ENCODE results near the gene NXNL1.
"Not testable (repeated sequence)": the region's sequence is repeated elsewhere in the genome, so short reads cannot be mapped to it uniquely, and the experiment has no call there.

NXNL1 gene, protein sequence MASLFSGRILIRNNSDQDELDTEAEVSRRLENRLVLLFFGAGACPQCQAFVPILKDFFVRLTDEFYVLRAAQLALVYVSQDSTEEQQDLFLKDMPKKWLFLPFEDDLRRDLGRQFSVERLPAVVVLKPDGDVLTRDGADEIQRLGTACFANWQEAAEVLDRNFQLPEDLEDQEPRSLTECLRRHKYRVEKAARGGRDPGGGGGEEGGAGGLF

DNA sequence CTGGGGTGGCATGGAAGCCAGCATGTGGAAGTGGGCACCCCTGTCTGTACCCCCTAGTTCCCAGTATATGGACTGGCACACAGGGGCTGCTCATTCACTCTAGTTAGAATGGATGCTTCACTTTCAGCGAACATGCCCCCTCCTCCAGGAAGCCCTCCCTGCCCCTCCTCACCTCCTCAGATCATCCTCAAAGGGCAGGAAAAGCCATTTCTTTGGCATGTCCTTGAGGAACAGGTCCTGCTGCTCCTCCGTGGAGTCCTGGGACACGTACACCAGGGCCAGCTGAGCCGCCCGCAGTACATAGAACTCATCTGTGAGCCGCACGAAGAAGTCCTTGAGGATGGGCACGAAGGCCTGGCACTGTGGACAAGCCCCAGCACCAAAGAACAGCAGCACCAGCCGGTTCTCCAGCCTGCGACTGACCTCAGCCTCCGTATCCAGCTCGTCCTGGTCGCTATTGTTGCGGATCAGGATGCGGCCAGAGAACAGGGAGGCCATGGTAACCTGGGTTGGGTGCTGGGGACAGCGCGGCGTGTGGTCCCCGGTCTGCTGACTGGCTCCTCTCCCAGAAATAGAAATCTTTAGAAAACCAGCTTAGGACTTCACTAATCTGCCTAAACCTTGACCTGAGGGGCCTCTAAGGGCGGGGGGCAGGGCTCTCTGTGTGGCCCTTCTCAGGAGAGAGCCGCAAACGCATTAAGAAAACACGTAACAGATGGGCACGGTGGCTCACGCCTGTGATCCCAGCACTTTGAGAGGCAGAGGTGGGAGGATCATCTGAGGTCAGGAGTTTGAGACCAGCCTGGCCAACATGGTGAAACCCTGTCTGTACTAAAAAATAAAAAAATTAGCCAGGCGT lies at the start of gene NXNL1:
Gene NXNL1 (minus strand): TSS at position 555 of the 859 bp plus-strand sequence. CDS start 57 bp downstream, at position 498.
- TF ChIP-seq, protein P1, sequence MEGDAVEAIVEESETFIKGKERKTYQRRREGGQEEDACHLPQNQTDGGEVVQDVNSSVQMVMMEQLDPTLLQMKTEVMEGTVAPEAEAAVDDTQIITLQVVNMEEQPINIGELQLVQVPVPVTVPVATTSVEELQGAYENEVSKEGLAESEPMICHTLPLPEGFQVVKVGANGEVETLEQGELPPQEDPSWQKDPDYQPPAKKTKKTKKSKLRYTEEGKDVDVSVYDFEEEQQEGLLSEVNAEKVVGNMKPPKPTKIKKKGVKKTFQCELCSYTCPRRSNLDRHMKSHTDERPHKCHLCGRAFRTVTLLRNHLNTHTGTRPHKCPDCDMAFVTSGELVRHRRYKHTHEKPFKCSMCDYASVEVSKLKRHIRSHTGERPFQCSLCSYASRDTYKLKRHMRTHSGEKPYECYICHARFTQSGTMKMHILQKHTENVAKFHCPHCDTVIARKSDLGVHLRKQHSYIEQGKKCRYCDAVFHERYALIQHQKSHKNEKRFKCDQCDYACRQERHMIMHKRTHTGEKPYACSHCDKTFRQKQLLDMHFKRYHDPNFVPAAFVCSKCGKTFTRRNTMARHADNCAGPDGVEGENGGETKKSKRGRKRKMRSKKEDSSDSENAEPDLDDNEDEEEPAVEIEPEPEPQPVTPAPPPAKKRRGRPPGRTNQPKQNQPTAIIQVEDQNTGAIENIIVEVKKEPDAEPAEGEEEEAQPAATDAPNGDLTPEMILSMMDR (IDR thresholded peaks at IDR 0.05; ENCODE audit: borderline replicate concordance, insufficient read depth, low read depth, low read length): no peak

DNA sequence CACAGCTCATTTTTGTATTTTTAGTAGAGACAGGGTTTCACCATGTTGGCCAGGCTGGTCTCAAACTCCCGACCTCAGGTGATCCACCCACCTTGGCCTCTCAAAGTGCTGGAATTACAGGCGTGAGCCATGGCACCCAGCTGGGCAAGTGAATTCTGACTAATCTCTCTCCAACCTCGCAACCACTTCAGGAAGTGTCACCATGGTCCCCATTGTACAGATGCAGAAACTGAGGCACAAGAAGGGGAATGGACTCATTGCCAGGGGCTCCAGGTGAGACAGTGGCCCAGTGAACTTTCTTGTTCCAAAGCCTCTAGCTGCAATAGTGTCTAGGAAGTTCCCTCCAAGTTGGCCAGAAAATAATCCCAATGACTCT lies 47.8 kb upstream of the NXNL1 start:
- not testable (repeated sequence) for H3K4me3 ChIP-seq (ENCODE audit: low read depth, low read length)

More for the DNA sequence above, at the start of gene NXNL1:
- H3K4me3 ChIP-seq (ENCODE audit: low read depth, low read length): no peak within 1 kb of the TSS

- H3K4me3 ChIP-seq (ENCODE audit: low read depth, low read length): no peak overlapping the region
- TF ChIP-seq, protein P1 (IDR thresholded peaks at IDR 0.05; ENCODE audit: borderline replicate concordance, insufficient read depth, low read depth, low read length): no peak
Measured at GRCh38 chr19:17506745-17507144, 46.0 kb upstream of the NXNL1 start.

GRCh38 chr19:17505223-17505622 lies 44.5 kb upstream of the NXNL1 start:
- no peak overlapping the region for H3K4me3 ChIP-seq (ENCODE audit: low read depth, low read length)
- TF ChIP-seq, protein P1 (IDR thresholded peaks at IDR 0.05; ENCODE audit: borderline replicate concordance, insufficient read depth, low read depth, low read length): no peak

- no peak overlapping the region for H3K4me3 ChIP-seq (ENCODE audit: low read depth, low read length)
- TF ChIP-seq, protein P1 (IDR thresholded peaks at IDR 0.05; ENCODE audit: borderline replicate concordance, insufficient read depth, low read depth, low read length): no peak
Measured at GRCh38 chr19:17504456-17504855, 43.7 kb upstream of the NXNL1 start.

DNA sequence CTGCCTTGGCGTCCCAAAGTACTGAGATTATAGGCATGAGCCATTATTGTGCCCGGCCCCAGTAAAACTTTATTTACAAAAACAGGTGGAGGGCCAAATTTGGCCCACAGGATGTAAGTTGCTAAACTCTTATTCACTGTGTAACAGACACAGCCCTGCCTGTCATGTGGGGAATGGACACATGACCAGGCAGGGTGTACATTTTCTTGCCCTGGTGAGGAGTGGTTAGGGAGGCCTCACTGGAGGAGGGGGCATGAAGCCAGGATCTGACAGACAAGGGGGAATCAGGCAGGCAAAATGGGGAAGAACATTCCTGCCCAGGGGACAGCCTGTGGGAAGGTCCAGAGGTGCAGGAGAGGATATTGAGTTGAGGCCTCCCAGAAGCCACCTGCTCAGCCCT lies 43.3 kb upstream of the NXNL1 start:
- TF ChIP-seq, protein P1 (IDR thresholded peaks at IDR 0.05; ENCODE audit: borderline replicate concordance, insufficient read depth, low read depth, low read length): no peak
- no peak overlapping the region for H3K4me3 ChIP-seq (ENCODE audit: low read depth, low read length)

DNA sequence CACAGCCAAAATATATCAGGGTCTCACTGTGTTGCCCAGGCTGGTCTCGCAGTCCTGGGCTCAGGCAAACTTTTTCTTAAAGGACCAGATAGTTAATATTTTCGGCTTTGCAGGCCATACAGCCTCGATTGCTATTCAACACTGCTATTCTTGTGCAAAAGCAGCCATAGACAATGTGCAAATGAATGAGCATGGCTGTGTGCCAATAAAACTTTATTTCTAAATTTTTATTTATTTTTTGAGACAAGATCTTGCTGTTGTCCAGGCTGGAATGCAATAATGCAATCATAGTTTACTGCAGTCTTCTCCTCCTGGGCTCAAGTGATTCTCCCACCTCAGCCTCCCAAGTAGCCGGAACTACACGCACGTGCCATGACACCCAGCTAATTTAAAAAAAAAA lies 42.5 kb upstream of the NXNL1 start:
- H3K4me3 ChIP-seq (ENCODE audit: low read depth, low read length): no peak overlapping the region
- TF ChIP-seq, protein P1 (IDR thresholded peaks at IDR 0.05; ENCODE audit: borderline replicate concordance, insufficient read depth, low read depth, low read length): no peak
